RWPE2 (cell line): ENCODE data around the gene HTR3E.

Source experiments
- ATAC-seq: fragments of 200-7000 bp; cut with Tn5 transposase; 3 replicates; pipeline ENCODE4 v1.9.1; 2021; ENCODE audit warnings: low read depth
- DNase-seq: peaks from one replicate; pipeline ENCODE4 v3.0.0-alpha.2; 2020; ENCODE audit warnings: low spot score
- H3K27ac ChIP-seq: fragments of 450-650 bp; 2 replicates; pipeline ENCODE4 v1.5.1; 2017; ENCODE audit warnings: mild to moderate bottlenecking; ENCODE audit not compliant: poor library complexity, severe bottlenecking
- H3K27me3 ChIP-seq: fragments of 250-450 bp; sonication (Bioruptor Pico); 2 replicates; pipeline ENCODE4 v1.5.1; 2021; ENCODE audit warnings: mild to moderate bottlenecking, moderate library complexity; ENCODE audit not compliant: insufficient read depth, poor library complexity, severe bottlenecking
- H3K36me3 ChIP-seq: fragments of 250-450 bp; sonication (Bioruptor Pico); 2 replicates; pipeline ENCODE4 v1.5.1; 2020; ENCODE audit warnings: low read depth, mild to moderate bottlenecking, moderate library complexity
- H3K4me1 ChIP-seq: fragments of 250-450 bp; sonication (Bioruptor Pico); 2 replicates; pipeline ENCODE4 v1.5.1; 2021; ENCODE audit warnings: mild to moderate bottlenecking, moderate library complexity; ENCODE audit not compliant: insufficient read depth, poor library complexity, severe bottlenecking
- H3K4me3 ChIP-seq: fragments of 250-450 bp; sonication (Bioruptor Pico); 2 replicates; pipeline ENCODE4 v1.5.1; 2021; ENCODE audit warnings: mild to moderate bottlenecking, moderate library complexity; ENCODE audit not compliant: severe bottlenecking
- H3K9me3 ChIP-seq: fragments of 250-450 bp; sonication (Bioruptor Pico); 2 replicates; pipeline ENCODE4 v1.5.1; 2021; ENCODE audit warnings: mild to moderate bottlenecking, moderate library complexity; ENCODE audit not compliant: severe bottlenecking
- TF ChIP-seq, protein P1 (sequence below): fragments of 450-650 bp; IDR thresholded peaks from one replicate; pipeline ENCODE4 v1.5.1; 2017; ENCODE audit warnings: mild to moderate bottlenecking, moderate library complexity; ENCODE audit not compliant: poor library complexity, severe bottlenecking

Gene HTR3E

DNA sequence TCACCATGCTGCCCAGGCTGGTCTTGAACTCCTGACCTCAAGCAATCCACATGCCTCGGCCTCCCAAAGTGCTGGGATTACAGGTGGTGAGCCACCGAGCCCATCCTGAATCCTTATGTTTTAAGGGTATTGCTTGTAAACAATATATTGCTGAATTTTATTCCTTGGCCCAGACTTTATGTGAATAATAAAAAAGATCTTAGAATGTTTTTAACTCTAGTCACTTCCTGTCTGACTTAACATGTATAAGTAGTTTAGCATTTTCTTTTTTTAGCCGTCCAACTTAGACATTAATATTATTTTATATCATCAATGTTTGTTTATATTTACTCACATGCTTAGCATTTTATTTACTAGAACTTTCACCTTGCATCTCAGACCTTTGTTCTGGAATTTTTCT lies 29.1 kb downstream of the HTR3E start:
- TF ChIP-seq, protein P1, sequence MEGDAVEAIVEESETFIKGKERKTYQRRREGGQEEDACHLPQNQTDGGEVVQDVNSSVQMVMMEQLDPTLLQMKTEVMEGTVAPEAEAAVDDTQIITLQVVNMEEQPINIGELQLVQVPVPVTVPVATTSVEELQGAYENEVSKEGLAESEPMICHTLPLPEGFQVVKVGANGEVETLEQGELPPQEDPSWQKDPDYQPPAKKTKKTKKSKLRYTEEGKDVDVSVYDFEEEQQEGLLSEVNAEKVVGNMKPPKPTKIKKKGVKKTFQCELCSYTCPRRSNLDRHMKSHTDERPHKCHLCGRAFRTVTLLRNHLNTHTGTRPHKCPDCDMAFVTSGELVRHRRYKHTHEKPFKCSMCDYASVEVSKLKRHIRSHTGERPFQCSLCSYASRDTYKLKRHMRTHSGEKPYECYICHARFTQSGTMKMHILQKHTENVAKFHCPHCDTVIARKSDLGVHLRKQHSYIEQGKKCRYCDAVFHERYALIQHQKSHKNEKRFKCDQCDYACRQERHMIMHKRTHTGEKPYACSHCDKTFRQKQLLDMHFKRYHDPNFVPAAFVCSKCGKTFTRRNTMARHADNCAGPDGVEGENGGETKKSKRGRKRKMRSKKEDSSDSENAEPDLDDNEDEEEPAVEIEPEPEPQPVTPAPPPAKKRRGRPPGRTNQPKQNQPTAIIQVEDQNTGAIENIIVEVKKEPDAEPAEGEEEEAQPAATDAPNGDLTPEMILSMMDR: no peak
- no peak overlapping the region for H3K4me3 ChIP-seq

DNA sequence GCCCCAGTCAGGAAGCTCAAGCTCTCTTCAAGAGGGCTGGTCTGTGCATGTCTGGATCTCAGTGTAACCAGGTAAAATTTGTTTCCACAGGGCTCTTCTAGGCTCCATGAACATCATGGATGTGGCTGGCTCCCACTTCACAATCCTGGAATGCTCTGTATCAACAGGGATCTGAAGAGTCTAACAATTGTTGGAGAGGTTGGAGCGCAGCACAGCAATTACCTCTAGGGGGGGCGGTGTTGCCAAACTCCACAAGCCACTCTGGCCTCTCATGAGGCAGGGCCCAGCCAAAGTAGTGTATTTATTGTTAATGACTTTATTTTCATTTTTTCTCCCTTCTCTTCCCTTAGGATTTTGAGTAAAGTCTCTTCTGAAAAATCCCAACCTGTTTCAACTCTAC lies 32.1 kb downstream of the HTR3E start:
- Histone ChIP-seq H3K36me3 (no peaks in the 10 kb centered on the region), H3K4me1 (peaks cover 4% of the 10 kb centered on the region), H3K27me3 (no peaks in the 10 kb centered on the region), H3K9me3 (no peaks in the 10 kb centered on the region), H3K4me3 (no peak overlapping the region), H3K27ac (no peak overlapping the region)
- peak; percentile 73; the same call in 2 of the 3 replicates for ATAC-seq
- TF ChIP-seq, protein P1: peak; percentile 38
- no peak for DNase-seq

More for the DNA sequence above, 29.1 kb downstream of the HTR3E start:
- DNase-seq: no peak
- no peak for ATAC-seq
- Histone ChIP-seq H3K4me1 (peaks cover 4% of the 10 kb centered on the region), H3K27ac (no peak overlapping the region), H3K27me3 (no peaks in the 10 kb centered on the region), H3K36me3 (no peaks in the 10 kb centered on the region), H3K9me3 (no peaks in the 10 kb centered on the region)

DNA sequence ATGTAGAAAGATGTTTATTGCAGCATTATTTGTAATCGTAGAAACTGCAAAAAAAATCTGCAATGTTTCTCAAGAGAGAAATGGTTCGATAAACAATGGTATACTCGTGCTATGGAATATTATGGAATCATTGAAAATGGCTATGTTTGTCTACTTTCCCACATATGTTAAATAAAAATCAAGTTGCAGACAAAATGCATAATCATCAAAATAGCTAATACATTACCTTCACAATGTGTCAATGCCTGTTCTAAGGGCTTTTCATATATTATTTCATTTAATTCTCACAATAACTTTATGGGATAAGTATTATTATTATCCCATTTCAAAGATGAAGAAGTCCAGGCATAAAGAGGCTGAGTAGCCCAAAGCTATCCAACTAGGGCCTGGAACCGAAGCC lies 36.1 kb downstream of the HTR3E start:
- Histone ChIP-seq H3K27me3 (no peaks in the 10 kb centered on the region), H3K9me3 (no peaks in the 10 kb centered on the region), H3K27ac (no peak overlapping the region), H3K4me3 (no peak overlapping the region), H3K4me1 (no peaks in the 10 kb centered on the region), H3K36me3 (peaks cover 8% of the 10 kb centered on the region; the same call in 1 of the 2 replicates)
- TF ChIP-seq, protein P1: no peak
- no peak for ATAC-seq
- no peak for DNase-seq

DNA sequence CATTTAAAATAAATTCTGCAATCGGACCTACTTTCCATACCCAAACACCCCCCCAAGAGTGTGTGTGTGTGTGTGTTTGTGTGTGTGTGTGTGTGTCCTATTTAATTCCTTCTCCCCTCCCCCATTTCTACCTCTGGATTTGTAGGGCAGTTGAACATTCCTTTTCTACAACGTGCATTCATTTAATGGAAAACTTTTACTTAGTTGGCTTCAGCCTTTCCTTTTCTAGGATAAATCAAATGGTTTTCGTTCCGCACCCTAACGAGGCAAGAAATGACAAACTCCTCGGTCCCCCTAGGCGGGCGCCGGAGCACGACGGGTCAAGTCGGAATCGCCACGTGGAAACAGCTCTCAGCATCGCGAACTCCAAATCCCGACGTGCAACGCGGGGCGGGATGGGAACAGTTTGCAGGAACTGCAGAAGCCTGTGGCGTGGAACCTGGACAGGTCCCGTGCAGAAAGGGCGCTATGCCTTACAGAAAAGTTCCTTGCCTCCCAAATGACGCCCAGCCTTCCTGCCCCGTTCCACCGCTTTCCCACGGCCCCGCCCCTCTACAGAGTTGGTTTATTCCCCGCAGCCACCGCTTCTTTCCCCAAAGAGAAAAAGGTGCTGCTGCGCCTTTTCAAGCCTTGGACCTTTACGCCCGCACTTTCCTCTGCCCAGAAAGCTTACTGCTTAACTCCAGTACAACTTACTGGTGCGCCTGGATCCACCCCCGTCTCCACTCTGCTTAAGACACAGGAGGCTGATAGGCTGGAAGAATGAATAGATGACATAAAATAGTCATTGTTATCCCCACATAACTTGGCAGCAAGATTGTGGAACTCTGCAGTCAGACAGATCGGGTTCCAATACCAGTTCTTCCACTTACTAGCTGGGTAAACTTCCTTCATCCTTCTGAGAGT lies 37.2 kb downstream of the HTR3E start:
- peak overlapping the region; percentile 74 for H3K4me3 ChIP-seq
- H3K27ac ChIP-seq: peak overlapping the region; percentile 62
- peak; percentile 71 for ATAC-seq

More for the DNA sequence above, 37.2 kb downstream of the HTR3E start:
- no peaks in the 10 kb centered on the region for H3K27me3 ChIP-seq
- H3K9me3 ChIP-seq: no peaks in the 10 kb centered on the region
- H3K36me3 ChIP-seq: peaks cover 16% of the 10 kb centered on the region
- no peaks in the 10 kb centered on the region for H3K4me1 ChIP-seq
- TF ChIP-seq, protein P1: no peak
- peak; percentile 86 for DNase-seq
